CD14-positive monocyte (primary cell): ENCODE results near the gene SAG. TPM values are rescaled to one million over a fixed set of nuclear protein-coding genes. Genes with fewer than 3 reads are reported as not detected.

Experiments used
- DNase-seq, 3 donors: peaks; one replicate each; pipeline ENCODE4 v3.0.0-alpha.2; 2011 to 2022
- H2AFZ ChIP-seq: 2 replicates; pipeline ENCODE4 v1.6.0; 2012; ENCODE audit warnings: mild to moderate bottlenecking, low read depth, low read length, inconsistent platforms; ENCODE audit not compliant: insufficient read depth, poor library complexity, severe bottlenecking
- H3K27ac ChIP-seq, 2 donors: 1 replicate in 1 of 2; 2 replicates in 1 of 2; pipeline ENCODE4 v1.5.1; 2012 to 2013; ENCODE audit warnings: low read length in 2 of 2, control low read depth in 1 of 2, inconsistent platforms in 1 of 2, low read depth in 1 of 2, mild to moderate bottlenecking in 1 of 2
- H3K27me3 ChIP-seq, 2 donors: one replicate each; pipeline versions ENCODE4 v1.6.0 to v1.6.1; 2011 to 2013; ENCODE audit warnings: low read length in 2 of 2; ENCODE audit not compliant: control insufficient read depth in 2 of 2, insufficient read depth in 2 of 2
- H3K36me3 ChIP-seq, 2 donors: replicated peaks in 1 of 2; 1 replicate in 1 of 2; 2 replicates in 1 of 2; pipeline versions ENCODE4 v1.5.1 to v1.6.1; 2012 to 2013; ENCODE audit warnings: low read length in 2 of 2, control low read depth in 1 of 2, inconsistent platforms in 1 of 2, mild to moderate bottlenecking in 1 of 2; ENCODE audit not compliant: insufficient read depth in 2 of 2, control insufficient read depth in 1 of 2
- H3K4me1 ChIP-seq, 2 donors: 1 replicate in 1 of 2; 2 replicates in 1 of 2; pipeline versions ENCODE4 v1.5.1 to v1.6.1; 2012 to 2013; ENCODE audit warnings: low read length in 2 of 2, control low read depth in 1 of 2, inconsistent platforms in 1 of 2, mild to moderate bottlenecking in 1 of 2, moderate library complexity in 1 of 2; ENCODE audit not compliant: insufficient read depth in 2 of 2, control insufficient read depth in 1 of 2
- H3K4me2 ChIP-seq: replicated peaks from 2 replicates; pipeline ENCODE3; 2012; ENCODE audit warnings: low read length, moderate library complexity, mild to moderate bottlenecking; ENCODE audit not compliant: poor library complexity, severe bottlenecking; ENCODE audit errors: extremely low read depth
- H3K4me3 ChIP-seq, 3 experiments: fragments of 200-600 bp in 1 of 3; sonication (generic) in 1 of 3; replicated peaks in 1 of 3; 1 replicate in 2 of 3; 2 replicates in 1 of 3; pipeline ENCODE4 v1.5.1; 2011 to 2013; ENCODE audit warnings: low read length in 3 of 3, mild to moderate bottlenecking in 3 of 3, control low read depth in 2 of 3, low read depth in 2 of 3, inconsistent platforms in 1 of 3, moderate library complexity in 1 of 3
- H3K79me2 ChIP-seq: 2 replicates; pipeline ENCODE4 v1.6.0; 2012; ENCODE audit warnings: mild to moderate bottlenecking, control low read depth, inconsistent platforms, low read length, moderate library complexity; ENCODE audit not compliant: insufficient read depth
- H3K9ac ChIP-seq: 2 replicates; pipeline ENCODE4 v1.6.0; 2017; ENCODE audit warnings: low read length, mild to moderate bottlenecking; ENCODE audit not compliant: insufficient read depth, poor library complexity, severe bottlenecking
- H3K9me3 ChIP-seq, 2 donors: replicated peaks in 1 of 2; 1 replicate in 1 of 2; 2 replicates in 1 of 2; pipeline versions ENCODE4 v1.5.1 to v1.6.1; 2012 to 2013; ENCODE audit warnings: low read length in 2 of 2, control low read depth in 1 of 2; ENCODE audit not compliant: control insufficient read depth in 1 of 2, insufficient read depth in 1 of 2
- H4K20me1 ChIP-seq: 2 replicates; pipeline ENCODE4 v1.6.0; 2012; ENCODE audit warnings: mild to moderate bottlenecking, low read length, control low read depth, moderate library complexity; ENCODE audit not compliant: insufficient read depth
- H3K27ac Mint-ChIP-seq, 7 donors: one replicate each; pipeline ENCODE4 v1.8.0; 2020; ENCODE audit warnings: mild to moderate bottlenecking in 7 of 7, mixed read lengths in 7 of 7, moderate library complexity in 6 of 7, inconsistent platforms in 2 of 7
- H3K27me3 Mint-ChIP-seq, 3 donors: one replicate each; pipeline ENCODE4 v1.8.0; 2021 to 2022; ENCODE audit warnings: low read depth in 3 of 3, mild to moderate bottlenecking in 3 of 3, mixed read lengths in 3 of 3, moderate library complexity in 3 of 3, inconsistent platforms in 1 of 3
- H3K36me3 Mint-ChIP-seq, 2 donors: one replicate each; pipeline ENCODE4 v1.8.0; 2020; ENCODE audit warnings: mixed read lengths in 2 of 2, inconsistent platforms in 1 of 2, mild to moderate bottlenecking in 1 of 2
- H3K4me1 Mint-ChIP-seq: one replicate; pipeline ENCODE4 v1.8.0; 2020; ENCODE audit warnings: mild to moderate bottlenecking, mixed read lengths
- H3K4me3 Mint-ChIP-seq, 2 donors: one replicate each; pipeline ENCODE4 v1.8.0; 2020; ENCODE audit warnings: mild to moderate bottlenecking in 2 of 2, mixed read lengths in 2 of 2, moderate library complexity in 1 of 2
- H3K9me3 Mint-ChIP-seq, 7 donors: one replicate each; pipeline ENCODE4 v1.8.0; 2020 to 2022; ENCODE audit warnings: mixed read lengths in 7 of 7, mild to moderate bottlenecking in 6 of 7, moderate library complexity in 6 of 7, inconsistent platforms in 2 of 7
- CTCF ChIP-seq: fragments of 200-600 bp; IDR thresholded peaks from one replicate; pipeline ENCODE4 v1.8.0; 2022; ENCODE audit warnings: antibody characterized with exemption, mild to moderate bottlenecking
- WGBS: methylation state at CpG from one replicate; pipeline ENCODE4 v1.1.5; 2013; ENCODE audit warnings: missing lambda C conversion rate; ENCODE audit not compliant: insufficient coverage; 5-methylcytosine and 5-hydroxymethylcytosine counted together
- intact Hi-C, 2 donors: fragments of 100-400 bp; cut with micrococcal nuclease; formaldehyde crosslinking; loops; one replicate each; pipeline versions ENCODE4 v1.15.0 to v1.15.1; 2023
- polyA plus RNA-seq, 3 donors: library from polyadenylated mRNA; depleted of rRNA in 1 of 3; unstranded in 2 of 3; stranded (reverse) in 1 of 3; fragments of 300-500 nt in 2 of 3; fragments of >200 nt in 1 of 3; fragmentation: Illumina TruSeq in 2 of 3; gene quantifications; 1 replicate in 2 of 3; 2 replicates in 1 of 3; pipeline ENCODE4 v1.2.3, GENCODE V29; 2012 to 2021

Gene SAG
- polyA plus RNA-seq, 3 donors: 0.04 to 0.87 TPM; not detected in 1

- intact Hi-C loops: no loop called here
- no peaks in the 10 kb centered on the region for H3K9me3 Mint-ChIP-seq
- DNase-seq: no peak
- peak overlapping the region in 5 of 7 donors; percentile 42 to 83 (median 71) for H3K27ac Mint-ChIP-seq
- Histone ChIP-seq H3K27me3 (no peaks in the 10 kb centered on the region), H3K79me2 (peaks cover 100% of the 10 kb centered on the region), H3K4me1 (peaks cover 7 to 8% of the 10 kb centered on the region in 2 donors), H2AFZ (no peak overlapping the region), H3K27ac (peak overlapping the region in 1 of 2 donors; percentile 48), H3K36me3 (peaks cover 23 to 49% of the 10 kb centered on the region in 2 donors), H4K20me1 (peaks cover 100% of the 10 kb centered on the region), H3K9me3 (no peaks in the 10 kb centered on the region), H3K4me3 (no peak overlapping the region), H3K9ac (peak overlapping the region; percentile 4), H3K4me2 (no peak overlapping the region)
- peaks cover 0 to 2% (median 0%) of the 10 kb centered on the region in 3 donors for H3K27me3 Mint-ChIP-seq
- H3K4me3 Mint-ChIP-seq: no peak overlapping the region
- peaks cover 58 to 69% of the 10 kb centered on the region in 2 donors for H3K36me3 Mint-ChIP-seq
- WGBS: 71% methylated on average over 1 of the region's 1 CpG
- H3K4me1 Mint-ChIP-seq: peaks cover 32% of the 10 kb centered on the region
- TF ChIP-seq CTCF: no peak
Observed at GRCh38 chr2:233379441-233379840, 71.8 kb downstream of the SAG start.

- intact Hi-C loops: no loop called here
- Histone ChIP-seq H4K20me1 (peaks cover 100% of the 10 kb centered on the region), H3K27ac (peak overlapping the region in 1 of 2 donors; percentile 24)
Observed at GRCh38 chr2:233380132-233380895, 72.7 kb downstream of the SAG start.

More at GRCh38 chr2:233380132-233380895, 72.7 kb downstream of the SAG start:
- Histone ChIP-seq H3K9me3 (no peaks in the 10 kb centered on the region), H3K9ac (no peak overlapping the region), H3K36me3 (peaks cover 23 to 44% of the 10 kb centered on the region in 2 donors), H3K4me1 (peaks cover 16% of the 10 kb centered on the region in 2 donors), H3K4me3 (no peak overlapping the region), H3K79me2 (peaks cover 100% of the 10 kb centered on the region), H3K4me2 (no peak overlapping the region), H3K27me3 (no peaks in the 10 kb centered on the region), H2AFZ (no peak overlapping the region)
- Mint-ChIP-seq H3K27ac (peak overlapping the region; percentile 5 to 86 (median 41)), H3K27me3 (peaks cover 0 to 2% (median 0%) of the 10 kb centered on the region in 3 donors), H3K36me3 (peaks cover 59 to 67% of the 10 kb centered on the region in 2 donors), H3K4me1 (peaks cover 41% of the 10 kb centered on the region), H3K4me3 (no peak overlapping the region), H3K9me3 (no peaks in the 10 kb centered on the region)
- TF ChIP-seq CTCF: no peak
- DNase-seq: no peak
- 92% methylated on average over 12 of the region's 13 CpGs for WGBS
